Left renal cortex interstitium (tissue), 4 donors: ENCODE data around the gene CYP2C8. TPM values are rescaled to one million over a fixed set of nuclear protein-coding genes. Genes with fewer than 3 reads are reported as not detected.

Experiments
- polyA plus RNA-seq, 4 donors: library from polyadenylated mRNA; unstranded; fragments of 120-200 nt; gene quantifications; one replicate each; pipeline ENCODE4 v1.2.1, GENCODE V29; 2013; ENCODE audit not compliant: insufficient read length in 4 of 4

CYP2C8 gene
- polyA plus RNA-seq, 4 donors = 1.4 to 9.3 (median 3.5) TPM

Other genes with a start within 250 kb of the CYP2C8 start
- 1 to 10 TPM in 3 of 4 donors, under 1 TPM in 1; 0.70 to 4.1 (median 2.3) TPM for gene CYP2C9, start 130.8 kb downstream of the CYP2C8 start, polyA plus RNA-seq
- under 1 TPM; 0.10 to 0.47 (median 0.22) TPM for gene ACSM6, start 124.7 kb upstream of the CYP2C8 start, polyA plus RNA-seq
- gene PDLIM1, start 221.5 kb upstream of the CYP2C8 start, polyA plus RNA-seq = 10 to 100 TPM; 69.7 to 81.7 (median 75.2) TPM